Renal pelvis (tissue), 3 donors: Measurements from ENCODE around the gene SMDT1. TPM values are rescaled to one million over a fixed set of nuclear protein-coding genes. Genes with fewer than 3 reads are reported as not detected.

Experiments used
- polyA plus RNA-seq, 3 donors: library from polyadenylated mRNA; unstranded; fragments of 120-200 nt; gene quantifications; one replicate each; pipeline ENCODE4 v1.2.1, GENCODE V29; 2013; ENCODE audit not compliant: insufficient read length in 3 of 3

The SMDT1 gene
- polyA plus RNA-seq, 3 donors: 83.4 to 108 (median 102) TPM

Other genes starting within 250 kb of the SMDT1 start
- 100 to 1,000 TPM; 100 to 116 (median 109) TPM for gene SREBF2, start 246.6 kb upstream of the SMDT1 start, polyA plus RNA-seq
- 1 to 10 TPM in 2 of 3 donors, under 1 TPM in 1; 0.43 to 1.6 (median 1.4) TPM for gene SHISA8, start 164.6 kb upstream of the SMDT1 start, polyA plus RNA-seq
- 1 to 10 TPM; 1.4 to 3.9 (median 2.7) TPM for gene TNFRSF13C, start 152.9 kb upstream of the SMDT1 start, polyA plus RNA-seq
- gene CENPM, start 132.5 kb upstream of the SMDT1 start, polyA plus RNA-seq: 10 to 100 TPM; 13.8 to 18.5 (median 18.2) TPM
- 1 to 10 TPM; 5.0 to 8.0 (median 7.5) TPM for gene SEPTIN3, start 110.3 kb upstream of the SMDT1 start, polyA plus RNA-seq
- 1 to 10 TPM; 2.8 to 7.7 (median 7.7) TPM for gene WBP2NL, start 80.9 kb upstream of the SMDT1 start, polyA plus RNA-seq
- gene NAGA, start 8.9 kb upstream of the SMDT1 start, polyA plus RNA-seq: 10 to 100 TPM; 26.2 to 28.8 (median 27.1) TPM
- 10 to 100 TPM in 2 of 3 donors, 1 to 10 TPM in 1; 8.8 to 14.0 (median 12.3) TPM for gene PHETA2, start 5.5 kb upstream of the SMDT1 start, polyA plus RNA-seq
- gene NDUFA6, start 11.1 kb downstream of the SMDT1 start, polyA plus RNA-seq: 100 to 1,000 TPM; 102 to 118 (median 103) TPM
- gene CYP2D6, start 51.1 kb downstream of the SMDT1 start, polyA plus RNA-seq: 1 to 10 TPM; 3.3 to 8.5 (median 7.2) TPM
- 10 to 100 TPM; 28.7 to 29.5 (median 29.2) TPM for gene TCF20, start 191.0 kb downstream of the SMDT1 start, polyA plus RNA-seq